Uterus (tissue), 2 donors: ENCODE results near the gene FAM241A.

Source experiments
- POLR2A ChIP-seq, 2 donors: fragments of 450-650 bp; IDR thresholded peaks; one replicate each; pipeline ENCODE4 v1.6.1; 2016; ENCODE audit warnings: antibody characterized with exemption in 2 of 2, mild to moderate bottlenecking in 1 of 2, moderate library complexity in 1 of 2
- TF ChIP-seq, protein P1 (sequence below), 4 experiments: fragments of 200-600 bp in 2 of 4; fragments of 450-650 bp in 2 of 4; sonication (generic) in 2 of 4; IDR thresholded peaks; one replicate each; pipeline ENCODE4 v1.5.1; 2016 to 2019; ENCODE audit warnings: antibody characterized with exemption in 4 of 4, mild to moderate bottlenecking in 2 of 4, moderate library complexity in 1 of 4

DNA sequence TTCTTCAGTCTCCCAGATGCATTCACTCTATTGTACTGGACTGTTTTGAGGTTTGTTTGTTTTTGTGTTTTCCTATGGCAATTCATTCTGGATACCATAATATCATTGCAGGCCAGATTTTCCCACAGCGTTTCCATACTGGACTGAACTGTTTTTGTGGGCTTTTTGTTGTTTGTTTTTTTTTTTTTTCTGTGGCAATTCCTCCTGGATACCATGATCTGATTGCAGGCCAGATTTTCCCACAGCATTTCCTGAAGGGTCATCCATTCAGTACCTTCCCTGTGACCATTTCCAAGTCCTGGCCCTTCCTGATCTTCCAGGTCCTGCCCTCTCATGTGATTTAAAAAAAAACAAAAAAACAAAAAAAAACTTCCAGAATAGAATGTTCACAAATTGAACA is 33.9 kb upstream of the FAM241A start:
- TF ChIP-seq, protein P1, sequence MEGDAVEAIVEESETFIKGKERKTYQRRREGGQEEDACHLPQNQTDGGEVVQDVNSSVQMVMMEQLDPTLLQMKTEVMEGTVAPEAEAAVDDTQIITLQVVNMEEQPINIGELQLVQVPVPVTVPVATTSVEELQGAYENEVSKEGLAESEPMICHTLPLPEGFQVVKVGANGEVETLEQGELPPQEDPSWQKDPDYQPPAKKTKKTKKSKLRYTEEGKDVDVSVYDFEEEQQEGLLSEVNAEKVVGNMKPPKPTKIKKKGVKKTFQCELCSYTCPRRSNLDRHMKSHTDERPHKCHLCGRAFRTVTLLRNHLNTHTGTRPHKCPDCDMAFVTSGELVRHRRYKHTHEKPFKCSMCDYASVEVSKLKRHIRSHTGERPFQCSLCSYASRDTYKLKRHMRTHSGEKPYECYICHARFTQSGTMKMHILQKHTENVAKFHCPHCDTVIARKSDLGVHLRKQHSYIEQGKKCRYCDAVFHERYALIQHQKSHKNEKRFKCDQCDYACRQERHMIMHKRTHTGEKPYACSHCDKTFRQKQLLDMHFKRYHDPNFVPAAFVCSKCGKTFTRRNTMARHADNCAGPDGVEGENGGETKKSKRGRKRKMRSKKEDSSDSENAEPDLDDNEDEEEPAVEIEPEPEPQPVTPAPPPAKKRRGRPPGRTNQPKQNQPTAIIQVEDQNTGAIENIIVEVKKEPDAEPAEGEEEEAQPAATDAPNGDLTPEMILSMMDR (IDR thresholded peaks at IDR 0.05), result no peak
- TF ChIP-seq POLR2A (IDR thresholded peaks at IDR 0.05), result no peak
